NCI-H1694 (cell line): ENCODE measurements around the gene BMPR1A.

Experiments
- DNase-seq: peaks from one replicate; lab custom pipeline; 2025; lab: John Stamatoyannopoulos, UW

Gene BMPR1A

GRCh38 chr10:86765548-86765947, 9.1 kb downstream of the BMPR1A start:
- DNase-seq: no peak

GRCh38 chr10:86768412-86769062, 12.1 kb downstream of the BMPR1A start:
- no peak for DNase-seq

GRCh38 chr10:86769991-86770390, 13.6 kb downstream of the BMPR1A start:
- DNase-seq: no peak

- DNase-seq: no peak
Observed at GRCh38 chr10:86770412-86770960, 14.1 kb downstream of the BMPR1A start.

- no peak for DNase-seq
Observed at GRCh38 chr10:86773498-86773897, 17.1 kb downstream of the BMPR1A start.

GRCh38 chr10:86775056-86775869, 18.8 kb downstream of the BMPR1A start:
- DNase-seq: no peak

GRCh38 chr10:86775870-86776180, 19.4 kb downstream of the BMPR1A start:
- no peak for DNase-seq

- DNase-seq: no peak
Observed at GRCh38 chr10:86779220-86780017, 23.0 kb downstream of the BMPR1A start.

GRCh38 chr10:86782701-86783418, 26.4 kb downstream of the BMPR1A start:
- DNase-seq: no peak

GRCh38 chr10:86785037-86785436, 28.6 kb downstream of the BMPR1A start:
- no peak for DNase-seq

GRCh38 chr10:86785968-86786367, 29.5 kb downstream of the BMPR1A start:
- DNase-seq: no peak

- DNase-seq: no peak
Observed at GRCh38 chr10:86786368-86786767, 29.9 kb downstream of the BMPR1A start.

- DNase-seq: no peak
Observed at GRCh38 chr10:86790394-86790793, 34.0 kb downstream of the BMPR1A start.

- DNase-seq: no peak
Observed at GRCh38 chr10:86792461-86793167, 36.2 kb downstream of the BMPR1A start.

- no peak for DNase-seq
Observed at GRCh38 chr10:86793696-86794095, 37.3 kb downstream of the BMPR1A start.

GRCh38 chr10:86795353-86795752, 38.9 kb downstream of the BMPR1A start:
- no peak for DNase-seq

GRCh38 chr10:86798025-86798424, 41.6 kb downstream of the BMPR1A start:
- DNase-seq: no peak

GRCh38 chr10:86798611-86799010, 42.2 kb downstream of the BMPR1A start:
- no peak for DNase-seq

GRCh38 chr10:86799188-86799845, 42.9 kb downstream of the BMPR1A start:
- DNase-seq: no peak

- DNase-seq: no peak
Observed at GRCh38 chr10:86801995-86802394, 45.6 kb downstream of the BMPR1A start.
